ENCODE measurements around the gene KCNT2.

The KCNT2 gene

DNA sequence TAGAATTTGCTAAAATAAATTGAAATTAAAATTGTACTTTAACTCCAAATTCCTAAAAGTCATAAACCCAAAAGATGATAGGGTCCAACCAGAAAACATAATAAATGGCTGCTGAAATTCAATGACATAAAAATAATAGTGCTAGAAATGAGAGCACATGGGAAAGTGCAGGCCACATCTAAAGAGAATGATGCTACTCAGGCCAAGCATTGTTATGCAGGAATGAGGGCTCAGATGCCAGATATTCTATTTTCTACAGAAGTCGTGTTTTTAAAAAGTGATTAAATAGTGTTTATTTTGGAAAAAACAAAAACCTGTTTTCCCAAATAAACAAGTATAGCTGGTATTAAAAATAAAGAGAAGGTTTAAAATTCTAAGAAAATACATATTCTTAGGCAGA is 234.4 kb downstream of the KCNT2 start:
- Histone ChIP-seq H3K4me2 (ENCODE audit: low read length) (no peak overlapping the region), H3K36me3 (ENCODE audit: control insufficient read depth, insufficient read depth, low read length) (no peaks in the 10 kb centered on the region), H3K9ac (no peak overlapping the region), H3K4me3 (ENCODE audit: low read depth, low read length) (no peak overlapping the region), H2AFZ (no peak overlapping the region), H3K9me3 (ENCODE audit: control insufficient read depth, low read length) (no peaks in the 10 kb centered on the region), H3K27ac (no peak overlapping the region), H3K79me2 (no peaks in the 10 kb centered on the region), H3K27me3 (ENCODE audit: control insufficient read depth, insufficient read depth, low read length) (no peaks in the 10 kb centered on the region), H3K4me1 (no peaks in the 10 kb centered on the region)
- TF ChIP-seq, protein P1, sequence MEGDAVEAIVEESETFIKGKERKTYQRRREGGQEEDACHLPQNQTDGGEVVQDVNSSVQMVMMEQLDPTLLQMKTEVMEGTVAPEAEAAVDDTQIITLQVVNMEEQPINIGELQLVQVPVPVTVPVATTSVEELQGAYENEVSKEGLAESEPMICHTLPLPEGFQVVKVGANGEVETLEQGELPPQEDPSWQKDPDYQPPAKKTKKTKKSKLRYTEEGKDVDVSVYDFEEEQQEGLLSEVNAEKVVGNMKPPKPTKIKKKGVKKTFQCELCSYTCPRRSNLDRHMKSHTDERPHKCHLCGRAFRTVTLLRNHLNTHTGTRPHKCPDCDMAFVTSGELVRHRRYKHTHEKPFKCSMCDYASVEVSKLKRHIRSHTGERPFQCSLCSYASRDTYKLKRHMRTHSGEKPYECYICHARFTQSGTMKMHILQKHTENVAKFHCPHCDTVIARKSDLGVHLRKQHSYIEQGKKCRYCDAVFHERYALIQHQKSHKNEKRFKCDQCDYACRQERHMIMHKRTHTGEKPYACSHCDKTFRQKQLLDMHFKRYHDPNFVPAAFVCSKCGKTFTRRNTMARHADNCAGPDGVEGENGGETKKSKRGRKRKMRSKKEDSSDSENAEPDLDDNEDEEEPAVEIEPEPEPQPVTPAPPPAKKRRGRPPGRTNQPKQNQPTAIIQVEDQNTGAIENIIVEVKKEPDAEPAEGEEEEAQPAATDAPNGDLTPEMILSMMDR (IDR thresholded peaks at IDR 0.05): no peak

DNA sequence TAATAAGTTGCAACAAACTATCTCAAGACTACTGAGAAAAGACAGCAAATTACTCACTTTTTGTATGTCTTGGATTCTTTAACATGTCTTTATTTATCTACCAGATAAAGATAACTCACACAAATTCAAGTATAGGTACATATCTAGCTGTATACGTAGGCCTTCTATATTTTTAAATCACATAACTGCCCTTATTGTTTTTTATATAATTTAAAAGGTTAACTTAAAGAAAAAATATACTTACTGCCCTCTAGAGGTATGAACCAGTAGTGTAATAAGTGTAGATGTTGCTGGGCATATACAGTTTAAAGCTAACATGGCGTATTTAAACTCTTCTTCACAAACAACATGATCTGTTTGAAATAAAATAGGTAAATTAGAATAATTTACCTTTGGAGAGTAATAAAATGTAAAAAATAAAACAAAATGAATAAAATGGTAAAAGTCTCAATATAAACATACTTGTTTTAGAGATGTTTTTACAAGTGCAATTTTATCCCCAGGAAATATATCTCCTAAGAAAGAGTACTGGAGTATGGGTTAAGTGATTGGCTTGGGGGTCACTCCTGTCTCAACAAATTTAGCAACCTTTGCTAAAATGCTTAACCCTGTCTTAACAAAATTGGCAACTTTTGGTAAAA is 235.2 kb downstream of the KCNT2 start:
- H3K4me1 ChIP-seq: no peaks in the 10 kb centered on the region
- no peaks in the 10 kb centered on the region for H3K9me3 ChIP-seq (ENCODE audit: control insufficient read depth, low read length)
- H3K4me3 ChIP-seq (ENCODE audit: low read depth, low read length): no peak overlapping the region
- no peaks in the 10 kb centered on the region for H3K79me2 ChIP-seq
- no peak overlapping the region for H2AFZ ChIP-seq
- H3K36me3 ChIP-seq (ENCODE audit: control insufficient read depth, insufficient read depth, low read length): no peaks in the 10 kb centered on the region
- H3K4me2 ChIP-seq (ENCODE audit: low read length): no peak overlapping the region
- H3K27me3 ChIP-seq (ENCODE audit: control insufficient read depth, insufficient read depth, low read length): no peaks in the 10 kb centered on the region
- H3K9ac ChIP-seq: no peak overlapping the region
- TF ChIP-seq, protein P1 (IDR thresholded peaks at IDR 0.05): no peak
- no peak overlapping the region for H3K27ac ChIP-seq

DNA sequence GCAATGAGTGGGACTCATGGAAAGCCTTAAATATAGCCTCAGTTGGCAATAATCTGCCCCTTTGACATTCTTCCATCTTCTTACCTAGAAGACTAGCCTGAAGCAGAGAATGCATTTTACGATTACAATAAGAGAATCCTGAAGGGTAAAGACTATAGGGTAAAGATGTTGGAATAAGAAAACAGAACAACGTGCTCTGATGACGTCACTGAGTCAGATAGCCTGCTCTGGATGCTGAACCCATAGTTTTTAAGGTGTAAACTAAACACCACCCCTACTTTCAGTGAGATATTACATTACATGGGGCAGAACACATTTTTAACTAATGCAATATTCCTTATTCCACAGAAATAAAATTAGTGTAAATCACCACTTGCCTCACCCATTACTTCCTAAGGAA is 240.4 kb downstream of the KCNT2 start:
- no peak overlapping the region for H2AFZ ChIP-seq
- H3K79me2 ChIP-seq: no peaks in the 10 kb centered on the region
- H3K9me3 ChIP-seq (ENCODE audit: control insufficient read depth, low read length): no peaks in the 10 kb centered on the region
- H3K36me3 ChIP-seq (ENCODE audit: control insufficient read depth, insufficient read depth, low read length): no peaks in the 10 kb centered on the region
- H3K4me1 ChIP-seq: no peaks in the 10 kb centered on the region
- TF ChIP-seq, protein P1 (IDR thresholded peaks at IDR 0.05): no peak
- no peak overlapping the region for H3K27ac ChIP-seq
- H3K27me3 ChIP-seq (ENCODE audit: control insufficient read depth, insufficient read depth, low read length): no peaks in the 10 kb centered on the region
- H3K4me3 ChIP-seq (ENCODE audit: low read depth, low read length): no peak overlapping the region
- no peak overlapping the region for H3K4me2 ChIP-seq (ENCODE audit: low read length)
- H3K9ac ChIP-seq: no peak overlapping the region

DNA sequence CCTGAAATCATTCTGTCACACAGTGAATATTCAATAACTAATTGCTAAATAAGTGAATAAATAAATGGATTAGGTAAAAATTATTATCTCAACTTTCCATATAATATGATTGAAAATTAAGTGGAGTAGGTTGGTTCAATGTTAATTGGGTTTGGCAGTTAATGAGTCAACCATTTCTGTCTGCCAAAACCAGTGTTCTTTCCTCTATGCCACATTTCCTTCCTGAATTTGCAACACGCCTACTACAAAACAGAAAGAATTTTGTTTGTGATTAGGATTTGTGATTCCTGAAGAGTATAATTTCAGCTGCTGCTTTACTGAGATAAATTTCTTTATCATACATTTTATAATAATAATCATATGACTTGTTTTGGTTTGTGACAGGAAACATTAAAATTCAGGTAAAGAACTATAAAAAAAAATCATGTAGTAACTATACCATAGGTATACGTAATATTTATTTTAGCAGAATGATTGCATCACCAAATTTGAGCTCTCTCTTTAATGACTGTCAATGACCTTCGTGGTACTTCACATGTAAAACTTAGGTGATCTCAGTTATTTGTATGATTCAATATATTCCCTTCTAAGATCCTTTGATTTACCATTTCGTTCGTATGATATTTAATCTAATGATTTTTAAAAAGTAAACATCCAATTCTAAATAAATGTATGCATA is 241.3 kb downstream of the KCNT2 start:
- H3K36me3 ChIP-seq (ENCODE audit: control insufficient read depth, insufficient read depth, low read length): no peaks in the 10 kb centered on the region
- H3K27ac ChIP-seq: no peak overlapping the region
- no peak overlapping the region for H3K9ac ChIP-seq
- no peak overlapping the region for H3K4me3 ChIP-seq (ENCODE audit: low read depth, low read length)
- no peaks in the 10 kb centered on the region for H3K27me3 ChIP-seq (ENCODE audit: control insufficient read depth, insufficient read depth, low read length)
- H3K4me2 ChIP-seq (ENCODE audit: low read length): no peak overlapping the region
- H3K9me3 ChIP-seq (ENCODE audit: control insufficient read depth, low read length): no peaks in the 10 kb centered on the region
- no peaks in the 10 kb centered on the region for H3K79me2 ChIP-seq
- H2AFZ ChIP-seq: no peak overlapping the region
- H3K4me1 ChIP-seq: no peaks in the 10 kb centered on the region
- TF ChIP-seq, protein P1 (IDR thresholded peaks at IDR 0.05): no peak

All from parathyroid adenoma (tissue), 2 donors.